ENCODE data around the gene CD82. TPM values are rescaled to one million over a fixed set of nuclear protein-coding genes. Genes with fewer than 3 reads are reported as not detected.
"Not testable (repeated sequence)": the region's sequence is repeated elsewhere in the genome, so short reads cannot be mapped to it uniquely, and the experiment has no call there.

The CD82 gene
- polyA plus RNA-seq, 1 donor (not counting 4 experiments of a cell fraction or from before 2014, with no cell fraction given): 118 TPM

DNA sequence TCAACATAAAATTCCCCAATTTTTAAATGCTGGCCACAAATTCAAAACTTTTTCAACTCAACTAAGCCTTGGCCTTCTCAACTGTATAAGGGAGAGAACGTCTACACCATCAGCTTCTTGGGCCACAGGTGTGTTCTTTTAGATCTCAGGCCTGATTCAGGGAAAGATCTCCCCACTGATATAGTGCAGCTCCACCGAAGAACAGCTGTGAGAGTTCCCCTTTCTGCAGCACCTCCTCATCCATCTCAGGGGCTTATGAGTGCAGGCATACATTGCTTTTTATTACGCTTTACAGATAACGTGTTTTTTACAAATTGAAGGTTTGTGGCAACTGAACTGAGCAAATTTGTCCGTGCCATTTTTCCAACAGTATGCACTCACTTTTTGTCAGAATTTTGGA is 8.0 kb upstream of the CD82 start:
- H3K36me3 ChIP-seq (ENCODE audit: control insufficient read depth in 2 of 2, extremely low read depth in 1 of 2, insufficient read depth in 2 of 2, low read length in 2 of 2): no peaks in the 10 kb centered on the region
- H3K4me2 ChIP-seq (ENCODE audit: control insufficient read depth, extremely low read depth, insufficient read depth, low read depth, low read length): no peak overlapping the region
- dilution Hi-C loops (cut with MboI; ENCODE audit: extremely low pct_ligation_motif_present, low sequenced_read_pairs): no loop called here
- FAIRE-seq (no peak), DNase-seq (ENCODE audit: low read depth, low spot score) (no peak)
- no peak overlapping the region for H3K27ac ChIP-seq (ENCODE audit: control insufficient read depth, insufficient read depth, low read length)
- H3K4me1 ChIP-seq (ENCODE audit: control insufficient read depth, extremely low read depth, insufficient read depth, low read length): peaks cover 29% of the 10 kb centered on the region
- H3K9ac ChIP-seq (ENCODE audit: control insufficient read depth, extremely low read depth, insufficient read depth, low read length): no peak overlapping the region
- H3K79me2 ChIP-seq (ENCODE audit: control insufficient read depth, insufficient read depth, low read length): no peaks in the 10 kb centered on the region
- no peak overlapping the region for H2AFZ ChIP-seq (ENCODE audit: control insufficient read depth, low read length)
- no peaks in the 10 kb centered on the region for H3K9me1 ChIP-seq (ENCODE audit: control insufficient read depth, extremely low read depth, insufficient read depth, low read length)
- no peaks in the 10 kb centered on the region for H4K20me1 ChIP-seq (ENCODE audit: control insufficient read depth, extremely low read depth, insufficient read depth, low read length)
- H3K9me3 ChIP-seq (ENCODE audit: control insufficient read depth, low read depth, low read length): no peaks in the 10 kb centered on the region
- H3K27me3 ChIP-seq (ENCODE audit: control insufficient read depth, extremely low read depth, insufficient read depth, low read length): no peaks in the 10 kb centered on the region
- no peak overlapping the region for H3K4me3 ChIP-seq (ENCODE audit: control insufficient read depth in 2 of 3, extremely low read depth in 1 of 3, insufficient read depth in 2 of 3, low read depth in 1 of 3, low read length in 3 of 3)
- TF ChIP-seq EZH2 (IDR thresholded peaks at IDR 0.05; ENCODE audit: low read length): no peak
- TF ChIP-seq, protein P1, sequence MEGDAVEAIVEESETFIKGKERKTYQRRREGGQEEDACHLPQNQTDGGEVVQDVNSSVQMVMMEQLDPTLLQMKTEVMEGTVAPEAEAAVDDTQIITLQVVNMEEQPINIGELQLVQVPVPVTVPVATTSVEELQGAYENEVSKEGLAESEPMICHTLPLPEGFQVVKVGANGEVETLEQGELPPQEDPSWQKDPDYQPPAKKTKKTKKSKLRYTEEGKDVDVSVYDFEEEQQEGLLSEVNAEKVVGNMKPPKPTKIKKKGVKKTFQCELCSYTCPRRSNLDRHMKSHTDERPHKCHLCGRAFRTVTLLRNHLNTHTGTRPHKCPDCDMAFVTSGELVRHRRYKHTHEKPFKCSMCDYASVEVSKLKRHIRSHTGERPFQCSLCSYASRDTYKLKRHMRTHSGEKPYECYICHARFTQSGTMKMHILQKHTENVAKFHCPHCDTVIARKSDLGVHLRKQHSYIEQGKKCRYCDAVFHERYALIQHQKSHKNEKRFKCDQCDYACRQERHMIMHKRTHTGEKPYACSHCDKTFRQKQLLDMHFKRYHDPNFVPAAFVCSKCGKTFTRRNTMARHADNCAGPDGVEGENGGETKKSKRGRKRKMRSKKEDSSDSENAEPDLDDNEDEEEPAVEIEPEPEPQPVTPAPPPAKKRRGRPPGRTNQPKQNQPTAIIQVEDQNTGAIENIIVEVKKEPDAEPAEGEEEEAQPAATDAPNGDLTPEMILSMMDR (optimal IDR thresholded peaks at IDR 0.05 in 1 of 3, IDR thresholded peaks at IDR 0.05 in 1 of 3, conservative IDR thresholded peaks at IDR 0.05 in 1 of 3; ENCODE audit: extremely low read depth in 1 of 3, insufficient read depth in 2 of 3, low read length in 3 of 3): no peak

DNA sequence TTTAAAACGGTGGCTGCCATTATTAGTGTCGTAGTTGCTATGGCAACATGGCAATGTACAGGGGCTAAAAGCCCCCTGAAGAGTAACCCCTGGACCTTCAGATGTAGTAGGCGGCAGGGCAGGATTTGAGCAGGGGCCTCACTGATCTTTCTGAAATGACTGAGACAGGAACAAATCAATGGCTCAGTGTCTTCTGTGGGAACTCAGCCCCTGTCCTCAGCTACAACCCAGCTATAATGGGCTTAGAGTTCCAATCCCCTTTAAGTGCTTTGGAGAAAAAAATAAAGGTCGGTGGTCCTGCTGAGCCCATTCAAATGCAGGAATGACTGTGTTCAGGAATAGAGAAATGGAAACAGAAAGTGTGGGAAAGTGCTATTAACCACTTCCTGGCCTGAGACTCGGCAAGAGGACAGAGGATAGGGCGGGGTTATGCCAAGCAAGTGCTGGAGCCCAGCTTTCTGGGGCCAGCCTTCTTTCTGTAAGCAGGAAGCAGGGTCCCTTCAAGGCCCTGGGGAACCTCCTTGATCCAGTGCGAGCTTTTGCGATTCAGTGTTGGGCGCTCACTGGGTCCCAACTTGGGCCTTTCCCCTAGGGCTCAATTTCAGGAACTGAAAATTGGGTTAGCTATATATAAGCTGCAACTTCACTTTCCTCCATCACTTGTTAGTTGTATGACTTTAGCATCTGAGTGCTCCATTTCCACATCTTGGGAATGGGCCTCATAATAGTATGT is 6.1 kb upstream of the CD82 start:
- H3K9ac ChIP-seq (ENCODE audit: control insufficient read depth, extremely low read depth, insufficient read depth, low read length): no peak overlapping the region
- H4K20me1 ChIP-seq (ENCODE audit: control insufficient read depth, extremely low read depth, insufficient read depth, low read length): no peaks in the 10 kb centered on the region
- peak overlapping the region; percentile 14 for H2AFZ ChIP-seq (ENCODE audit: control insufficient read depth, low read length)
- H3K36me3 ChIP-seq (ENCODE audit: control insufficient read depth in 2 of 2, extremely low read depth in 1 of 2, insufficient read depth in 2 of 2, low read length in 2 of 2): no peaks in the 10 kb centered on the region
- no peak overlapping the region for H3K27ac ChIP-seq (ENCODE audit: control insufficient read depth, insufficient read depth, low read length)
- no peaks in the 10 kb centered on the region for H3K79me2 ChIP-seq (ENCODE audit: control insufficient read depth, insufficient read depth, low read length)
- no peaks in the 10 kb centered on the region for H3K27me3 ChIP-seq (ENCODE audit: control insufficient read depth, extremely low read depth, insufficient read depth, low read length)
- no peaks in the 10 kb centered on the region for H3K9me3 ChIP-seq (ENCODE audit: control insufficient read depth, low read depth, low read length)
- no peak overlapping the region for H3K4me3 ChIP-seq (ENCODE audit: control insufficient read depth in 2 of 3, extremely low read depth in 1 of 3, insufficient read depth in 2 of 3, low read depth in 1 of 3, low read length in 3 of 3)
- DNase-seq (ENCODE audit: low read depth, low spot score) (no peak), FAIRE-seq (peak; percentile 13)
- TF ChIP-seq, protein P1 (optimal IDR thresholded peaks at IDR 0.05 in 1 of 3, IDR thresholded peaks at IDR 0.05 in 1 of 3, conservative IDR thresholded peaks at IDR 0.05 in 1 of 3; ENCODE audit: extremely low read depth in 1 of 3, insufficient read depth in 2 of 3, low read length in 3 of 3): no peak
- no peak for TF ChIP-seq EZH2 (IDR thresholded peaks at IDR 0.05; ENCODE audit: low read length)
- peaks cover 3% of the 10 kb centered on the region for H3K9me1 ChIP-seq (ENCODE audit: control insufficient read depth, extremely low read depth, insufficient read depth, low read length)
- dilution Hi-C loops (cut with MboI; ENCODE audit: extremely low pct_ligation_motif_present, low sequenced_read_pairs): no loop called here
- H3K4me2 ChIP-seq (ENCODE audit: control insufficient read depth, extremely low read depth, insufficient read depth, low read depth, low read length): peak overlapping the region; percentile 29
- H3K4me1 ChIP-seq (ENCODE audit: control insufficient read depth, extremely low read depth, insufficient read depth, low read length): peaks cover 48% of the 10 kb centered on the region

DNA sequence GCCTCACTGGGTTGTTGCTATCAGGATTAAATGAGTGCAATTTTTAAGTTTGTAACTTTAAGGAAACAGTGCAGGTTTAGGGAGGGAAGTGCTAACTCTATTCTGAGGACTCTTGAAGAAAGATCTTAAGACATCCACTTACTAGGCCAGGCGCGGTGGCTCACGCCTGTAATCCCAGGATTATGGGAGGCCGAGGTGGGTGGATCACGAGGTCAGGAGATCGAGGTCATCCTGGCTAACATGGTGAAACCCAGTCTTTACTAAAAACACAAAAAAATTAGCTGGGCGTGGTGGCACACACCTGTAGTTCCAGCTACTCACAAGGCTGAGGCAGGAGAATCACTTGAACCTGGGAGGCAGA is 5.5 kb upstream of the CD82 start:
- H3K4me2 ChIP-seq (ENCODE audit: control insufficient read depth, extremely low read depth, insufficient read depth, low read depth, low read length); FAIRE-seq; H3K9me3 ChIP-seq (ENCODE audit: control insufficient read depth, low read depth, low read length); dilution Hi-C loops (cut with MboI; ENCODE audit: extremely low pct_ligation_motif_present, low sequenced_read_pairs); H4K20me1 ChIP-seq (ENCODE audit: control insufficient read depth, extremely low read depth, insufficient read depth, low read length); H3K27me3 ChIP-seq (ENCODE audit: control insufficient read depth, extremely low read depth, insufficient read depth, low read length); H2AFZ ChIP-seq (ENCODE audit: control insufficient read depth, low read length); DNase-seq (ENCODE audit: low read depth, low spot score); H3K27ac ChIP-seq (ENCODE audit: control insufficient read depth, insufficient read depth, low read length); H3K9ac ChIP-seq (ENCODE audit: control insufficient read depth, extremely low read depth, insufficient read depth, low read length); H3K36me3 ChIP-seq (ENCODE audit: control insufficient read depth in 2 of 2, extremely low read depth in 1 of 2, insufficient read depth in 2 of 2, low read length in 2 of 2); H3K9me1 ChIP-seq (ENCODE audit: control insufficient read depth, extremely low read depth, insufficient read depth, low read length); H3K4me3 ChIP-seq (ENCODE audit: control insufficient read depth in 2 of 3, extremely low read depth in 1 of 3, insufficient read depth in 2 of 3, low read depth in 1 of 3, low read length in 3 of 3); H3K79me2 ChIP-seq (ENCODE audit: control insufficient read depth, insufficient read depth, low read length): not testable (repeated sequence)
- peaks cover 49% of the 10 kb centered on the region for H3K4me1 ChIP-seq (ENCODE audit: control insufficient read depth, extremely low read depth, insufficient read depth, low read length)
